ENCODE results near the gene ZNF410.
"Not testable (repeated sequence)": the region's sequence is repeated elsewhere in the genome, so short reads cannot be mapped to it uniquely, and the experiment has no call there.

ZNF410 gene

GRCh38 chr14:73887694-73888459 is 1.2 kb downstream of the ZNF410 start:
- Histone ChIP-seq H3K9me3 (ENCODE audit: insufficient read depth, low read length) (no peaks in the 10 kb centered on the region), H3K9ac (ENCODE audit: insufficient read length, low read depth) (peak overlapping the region; percentile 91), H3K4me3 (ENCODE audit: insufficient read length, low read depth) (peak overlapping the region; percentile 72), H3K27me3 (ENCODE audit: insufficient read depth, insufficient read length) (no peaks in the 10 kb centered on the region), H3K36me3 (ENCODE audit: insufficient read depth, insufficient read length, low read length) (peaks cover 8% of the 10 kb centered on the region), H3K4me1 (ENCODE audit: insufficient read depth, insufficient read length) (no peaks in the 10 kb centered on the region)
- TF ChIP-seq SUZ12 (IDR thresholded peaks at IDR 0.05; ENCODE audit: extremely low read depth, insufficient read depth, insufficient read length) (no peak), ZNF274 (IDR thresholded peaks at IDR 0.05; ENCODE audit: low read depth, low read length) (no peak), YY1 (IDR thresholded peaks at IDR 0.05; ENCODE audit: insufficient read depth, insufficient read length) (no peak)
- no peak for DNase-seq (ENCODE audit: low read depth, low spot score)

- no peaks in the 10 kb centered on the region for H3K4me1 ChIP-seq (ENCODE audit: insufficient read depth, insufficient read length)
- H3K27me3 ChIP-seq (ENCODE audit: insufficient read depth, insufficient read length) = no peaks in the 10 kb centered on the region
- H3K4me3 ChIP-seq (ENCODE audit: insufficient read length, low read depth) = no peak overlapping the region
- DNase-seq (ENCODE audit: low read depth, low spot score) = no peak
- TF ChIP-seq ZNF274 (IDR thresholded peaks at IDR 0.05; ENCODE audit: low read depth, low read length) = no peak
- no peak for TF ChIP-seq YY1 (IDR thresholded peaks at IDR 0.05; ENCODE audit: insufficient read depth, insufficient read length)
- no peak for TF ChIP-seq SUZ12 (IDR thresholded peaks at IDR 0.05; ENCODE audit: extremely low read depth, insufficient read depth, insufficient read length)
- no peaks in the 10 kb centered on the region for H3K9me3 ChIP-seq (ENCODE audit: insufficient read depth, low read length)
- no peak overlapping the region for H3K9ac ChIP-seq (ENCODE audit: insufficient read length, low read depth)
- peaks cover 13% of the 10 kb centered on the region for H3K36me3 ChIP-seq (ENCODE audit: insufficient read depth, insufficient read length, low read length)
Measured at GRCh38 chr14:73888460-73888725, 1.7 kb downstream of the ZNF410 start.

DNA sequence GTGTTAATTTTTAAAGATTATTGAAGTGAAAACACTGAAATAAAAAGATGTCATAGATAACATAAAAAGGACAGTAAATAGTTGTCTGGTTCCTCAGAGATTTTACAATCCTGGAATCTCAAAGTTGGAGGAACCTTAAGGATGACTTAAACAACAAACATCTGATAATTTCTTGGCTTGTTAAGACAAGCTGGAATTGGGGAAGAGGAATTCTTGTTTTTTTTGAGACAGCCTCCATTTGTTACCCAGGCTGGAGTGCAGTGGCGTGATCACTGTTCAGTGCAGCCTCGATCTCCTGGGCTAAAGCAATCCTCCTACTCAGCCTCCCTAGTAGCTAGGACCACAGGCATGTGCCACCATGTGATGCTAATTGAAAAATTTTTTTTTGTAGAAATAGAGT is 2.3 kb downstream of the ZNF410 start:
- Histone ChIP-seq H3K4me1 (ENCODE audit: insufficient read depth, insufficient read length) (no peaks in the 10 kb centered on the region), H3K36me3 (ENCODE audit: insufficient read depth, insufficient read length, low read length) (peaks cover 16% of the 10 kb centered on the region), H3K27me3 (ENCODE audit: insufficient read depth, insufficient read length) (no peaks in the 10 kb centered on the region), H3K4me3 (ENCODE audit: insufficient read length, low read depth) (no peak overlapping the region), H3K9me3 (ENCODE audit: insufficient read depth, low read length) (no peaks in the 10 kb centered on the region), H3K9ac (ENCODE audit: insufficient read length, low read depth) (no peak overlapping the region)
- no peak for DNase-seq (ENCODE audit: low read depth, low spot score)
- no peak for TF ChIP-seq ZNF274 (IDR thresholded peaks at IDR 0.05; ENCODE audit: low read depth, low read length)

- no peak for TF ChIP-seq YY1 (IDR thresholded peaks at IDR 0.05; ENCODE audit: insufficient read depth, insufficient read length)
- no peak for TF ChIP-seq ZNF274 (IDR thresholded peaks at IDR 0.05; ENCODE audit: low read depth, low read length)
- H3K4me3 ChIP-seq (ENCODE audit: insufficient read length, low read depth) = no peak overlapping the region
- peaks cover 18% of the 10 kb centered on the region for H3K36me3 ChIP-seq (ENCODE audit: insufficient read depth, insufficient read length, low read length)
- no peak overlapping the region for H3K9ac ChIP-seq (ENCODE audit: insufficient read length, low read depth)
- H3K27me3 ChIP-seq (ENCODE audit: insufficient read depth, insufficient read length) = no peaks in the 10 kb centered on the region
- H3K9me3 ChIP-seq (ENCODE audit: insufficient read depth, low read length) = no peaks in the 10 kb centered on the region
- DNase-seq (ENCODE audit: low read depth, low spot score) = no peak
- no peaks in the 10 kb centered on the region for H3K4me1 ChIP-seq (ENCODE audit: insufficient read depth, insufficient read length)
Measured at GRCh38 chr14:73889376-73889775, 2.7 kb downstream of the ZNF410 start.

GRCh38 chr14:73894180-73894687 is 7.6 kb downstream of the ZNF410 start:
- not testable (repeated sequence) for H3K9me3 ChIP-seq (ENCODE audit: insufficient read depth, low read length); DNase-seq (ENCODE audit: low read depth, low spot score); H3K9ac ChIP-seq (ENCODE audit: insufficient read length, low read depth); H3K27me3 ChIP-seq (ENCODE audit: insufficient read depth, insufficient read length); H3K4me1 ChIP-seq (ENCODE audit: insufficient read depth, insufficient read length); H3K4me3 ChIP-seq (ENCODE audit: insufficient read length, low read depth)
- peaks cover 55% of the 10 kb centered on the region for H3K36me3 ChIP-seq (ENCODE audit: insufficient read depth, insufficient read length, low read length)

DNA sequence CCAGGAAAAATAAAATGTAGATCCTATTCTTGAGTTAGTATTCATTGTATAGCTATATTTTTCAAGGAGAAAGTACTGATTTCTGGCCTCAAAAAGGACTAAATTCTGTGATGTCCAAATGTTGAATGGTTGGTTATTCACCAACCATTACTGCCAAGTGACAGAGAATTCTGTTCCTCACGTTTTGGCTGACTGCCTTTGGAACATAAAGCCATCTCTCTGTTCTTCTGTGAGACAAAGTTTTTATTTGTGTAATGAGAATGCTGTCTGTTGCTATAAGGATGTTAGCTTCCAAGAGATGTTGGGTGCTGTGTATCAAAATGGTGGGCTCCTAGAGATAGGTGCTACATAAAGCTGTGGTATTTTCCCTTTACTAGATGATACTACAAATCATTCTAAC is 9.3 kb downstream of the ZNF410 start:
- Histone ChIP-seq H3K9me3 (ENCODE audit: insufficient read depth, low read length) (no peaks in the 10 kb centered on the region), H3K36me3 (ENCODE audit: insufficient read depth, insufficient read length, low read length) (peaks cover 62% of the 10 kb centered on the region)
- no peak for DNase-seq (ENCODE audit: low read depth, low spot score)

GRCh38 chr14:73896521-73896920 is 9.9 kb downstream of the ZNF410 start:
- Histone ChIP-seq H3K9me3 (ENCODE audit: insufficient read depth, low read length) (no peaks in the 10 kb centered on the region), H3K9ac (ENCODE audit: insufficient read length, low read depth) (no peak overlapping the region), H3K4me1 (ENCODE audit: insufficient read depth, insufficient read length) (no peaks in the 10 kb centered on the region), H3K36me3 (ENCODE audit: insufficient read depth, insufficient read length, low read length) (peaks cover 65% of the 10 kb centered on the region), H3K4me3 (ENCODE audit: insufficient read length, low read depth) (no peak overlapping the region), H3K27me3 (ENCODE audit: insufficient read depth, insufficient read length) (no peaks in the 10 kb centered on the region)
- TF ChIP-seq SUZ12 (IDR thresholded peaks at IDR 0.05; ENCODE audit: extremely low read depth, insufficient read depth, insufficient read length) (no peak), ZNF274 (IDR thresholded peaks at IDR 0.05; ENCODE audit: low read depth, low read length) (no peak), YY1 (IDR thresholded peaks at IDR 0.05; ENCODE audit: insufficient read depth, insufficient read length) (no peak)
- no peak for DNase-seq (ENCODE audit: low read depth, low spot score)

More for the DNA sequence above, 9.3 kb downstream of the ZNF410 start:
- H3K9ac ChIP-seq (ENCODE audit: insufficient read length, low read depth) = no peak overlapping the region
- no peak overlapping the region for H3K4me3 ChIP-seq (ENCODE audit: insufficient read length, low read depth)
- no peaks in the 10 kb centered on the region for H3K4me1 ChIP-seq (ENCODE audit: insufficient read depth, insufficient read length)
- no peaks in the 10 kb centered on the region for H3K27me3 ChIP-seq (ENCODE audit: insufficient read depth, insufficient read length)
- TF ChIP-seq ZNF274 (IDR thresholded peaks at IDR 0.05; ENCODE audit: low read depth, low read length) (no peak), SUZ12 (IDR thresholded peaks at IDR 0.05; ENCODE audit: extremely low read depth, insufficient read depth, insufficient read length) (no peak), YY1 (IDR thresholded peaks at IDR 0.05; ENCODE audit: insufficient read depth, insufficient read length) (no peak)

GRCh38 chr14:73903028-73903427 is 16.4 kb downstream of the ZNF410 start:
- no peak for DNase-seq (ENCODE audit: low read depth, low spot score)
- Histone ChIP-seq H3K36me3 (ENCODE audit: insufficient read depth, insufficient read length, low read length) (peaks cover 58% of the 10 kb centered on the region), H3K4me1 (ENCODE audit: insufficient read depth, insufficient read length) (no peaks in the 10 kb centered on the region), H3K9ac (ENCODE audit: insufficient read length, low read depth) (no peak overlapping the region), H3K27me3 (ENCODE audit: insufficient read depth, insufficient read length) (no peaks in the 10 kb centered on the region), H3K9me3 (ENCODE audit: insufficient read depth, low read length) (no peaks in the 10 kb centered on the region), H3K4me3 (ENCODE audit: insufficient read length, low read depth) (no peak overlapping the region)
- TF ChIP-seq ZNF274 (IDR thresholded peaks at IDR 0.05; ENCODE audit: low read depth, low read length) = no peak
- TF ChIP-seq YY1 (IDR thresholded peaks at IDR 0.05; ENCODE audit: insufficient read depth, insufficient read length) = no peak
- no peak for TF ChIP-seq SUZ12 (IDR thresholded peaks at IDR 0.05; ENCODE audit: extremely low read depth, insufficient read depth, insufficient read length)
